ENCODE measurements around the gene CAB39. TPM values are rescaled to one million over a fixed set of nuclear protein-coding genes. Genes with fewer than 3 reads are reported as not detected.

CAB39 gene
- total RNA-seq, 4 donors from 2014 or later, result 73.6 to 105 (median 83.9) TPM

- H3K4me3 ChIP-seq, result peak overlapping the region in 3 of 4 donors; percentile 5 to 99 (median 97)
- H3K36me3 ChIP-seq, result peaks cover 0 to under 1% (median 0%) of the 10 kb centered on the region in 4 donors
- H3K4me1 ChIP-seq, result peaks cover 52 to 75% (median 68%) of the 10 kb centered on the region in 4 donors
- intact Hi-C loops (cut with DNase I), result no loop called here
- no peak for TF ChIP-seq POLR2AphosphoS5 (IDR thresholded peaks at IDR 0.05)
- no peak for TF ChIP-seq CTCF (IDR thresholded peaks at IDR 0.05)
- no peak for TF ChIP-seq POLR2A (IDR thresholded peaks at IDR 0.05; ENCODE audit: low read depth)
- no peak for TF ChIP-seq EP300 (IDR thresholded peaks at IDR 0.05)
- H3K9me3 ChIP-seq, result no peaks in the 10 kb centered on the region
- WGBS, result 41% methylated on average over 3 of the region's 3 CpGs
- DNase-seq (ENCODE audit: extremely low spot score), result no peak
- no peaks in the 10 kb centered on the region for H3K27me3 ChIP-seq
- H3K27ac ChIP-seq (replicated peaks in 1 of 4), result peak overlapping the region; percentile 18 to 98 (median 96)
Measured at GRCh38 chr2:230715201-230715600, 2.6 kb downstream of the CAB39 start.

GRCh38 chr2:230716588-230716987, 3.9 kb downstream of the CAB39 start:
- Histone ChIP-seq H3K4me1 (peaks cover 58 to 88% (median 81%) of the 10 kb centered on the region in 4 donors), H3K9me3 (no peaks in the 10 kb centered on the region), H3K27ac (replicated peaks in 1 of 4) (peak overlapping the region; percentile 18 to 98 (median 66)), H3K36me3 (peaks cover 0 to 12% (median 2%) of the 10 kb centered on the region in 4 donors), H3K4me3 (no peak overlapping the region), H3K27me3 (no peaks in the 10 kb centered on the region)
- intact Hi-C loops (cut with DNase I), result no loop called here
- WGBS, result 92% methylated on average over 4 of the region's 4 CpGs
- no peak for DNase-seq (ENCODE audit: extremely low spot score)
- TF ChIP-seq CTCF (IDR thresholded peaks at IDR 0.05) (no peak), EP300 (IDR thresholded peaks at IDR 0.05) (no peak), POLR2A (IDR thresholded peaks at IDR 0.05; ENCODE audit: low read depth) (no peak), POLR2AphosphoS5 (IDR thresholded peaks at IDR 0.05) (no peak)

GRCh38 chr2:230717600-230717999, 5.0 kb downstream of the CAB39 start:
- H3K36me3 ChIP-seq, result peaks cover 0 to 12% (median 2%) of the 10 kb centered on the region in 4 donors
- no peak for DNase-seq (ENCODE audit: extremely low spot score)
- peaks cover 59 to 90% (median 85%) of the 10 kb centered on the region in 4 donors for H3K4me1 ChIP-seq
- intact Hi-C loops (cut with DNase I), result no loop called here
- H3K27ac ChIP-seq (replicated peaks in 1 of 4), result no peak overlapping the region
- TF ChIP-seq POLR2A (IDR thresholded peaks at IDR 0.05; ENCODE audit: low read depth), result no peak
- 56% methylated on average over 3 of the region's 3 CpGs for WGBS
- no peak overlapping the region for H3K4me3 ChIP-seq
- no peaks in the 10 kb centered on the region for H3K27me3 ChIP-seq
- no peaks in the 10 kb centered on the region for H3K9me3 ChIP-seq

GRCh38 chr2:230719340-230719739, 6.7 kb downstream of the CAB39 start:
- peaks cover 0 to 16% (median 4%) of the 10 kb centered on the region in 4 donors for H3K36me3 ChIP-seq
- 52% methylated on average over 3 of the region's 3 CpGs for WGBS
- no peaks in the 10 kb centered on the region for H3K27me3 ChIP-seq
- no peak for DNase-seq (ENCODE audit: extremely low spot score)
- intact Hi-C loops (cut with DNase I), result no loop called here
- no peak overlapping the region for H3K27ac ChIP-seq (replicated peaks in 1 of 4)
- TF ChIP-seq EP300 (IDR thresholded peaks at IDR 0.05) (no peak), POLR2AphosphoS5 (IDR thresholded peaks at IDR 0.05) (no peak), CTCF (IDR thresholded peaks at IDR 0.05) (no peak), POLR2A (IDR thresholded peaks at IDR 0.05; ENCODE audit: low read depth) (no peak)
- H3K9me3 ChIP-seq, result no peaks in the 10 kb centered on the region
- H3K4me1 ChIP-seq, result peaks cover 62 to 93% (median 91%) of the 10 kb centered on the region in 4 donors
- H3K4me3 ChIP-seq, result no peak overlapping the region

GRCh38 chr2:230721712-230722111, 9.1 kb downstream of the CAB39 start:
- peak; percentile 37 for DNase-seq (ENCODE audit: extremely low spot score)
- H3K4me3 ChIP-seq, result no peak overlapping the region
- no peak overlapping the region for H3K27ac ChIP-seq (replicated peaks in 1 of 4)
- intact Hi-C loops (cut with DNase I), result no loop called here
- no peaks in the 10 kb centered on the region for H3K27me3 ChIP-seq
- H3K4me1 ChIP-seq, result peaks cover 42 to 85% (median 70%) of the 10 kb centered on the region in 4 donors
- no peaks in the 10 kb centered on the region for H3K9me3 ChIP-seq
- H3K36me3 ChIP-seq, result peaks cover 0 to 22% (median 4%) of the 10 kb centered on the region in 4 donors
- TF ChIP-seq POLR2AphosphoS5 (IDR thresholded peaks at IDR 0.05), result no peak
- no peak for TF ChIP-seq EP300 (IDR thresholded peaks at IDR 0.05)
- 67% methylated on average over 1 of the region's 1 CpG for WGBS
